ENCODE measurements around the gene FAM3C.

Gene FAM3C

GRCh38 chr7:121420976-121421375 is 24.9 kb upstream of the FAM3C start:
- DNase-seq (ENCODE audit: low read depth): no peak
- H3K4me3 ChIP-seq (ENCODE audit: low read depth, low read length): no peak overlapping the region
- TF ChIP-seq, protein P1, sequence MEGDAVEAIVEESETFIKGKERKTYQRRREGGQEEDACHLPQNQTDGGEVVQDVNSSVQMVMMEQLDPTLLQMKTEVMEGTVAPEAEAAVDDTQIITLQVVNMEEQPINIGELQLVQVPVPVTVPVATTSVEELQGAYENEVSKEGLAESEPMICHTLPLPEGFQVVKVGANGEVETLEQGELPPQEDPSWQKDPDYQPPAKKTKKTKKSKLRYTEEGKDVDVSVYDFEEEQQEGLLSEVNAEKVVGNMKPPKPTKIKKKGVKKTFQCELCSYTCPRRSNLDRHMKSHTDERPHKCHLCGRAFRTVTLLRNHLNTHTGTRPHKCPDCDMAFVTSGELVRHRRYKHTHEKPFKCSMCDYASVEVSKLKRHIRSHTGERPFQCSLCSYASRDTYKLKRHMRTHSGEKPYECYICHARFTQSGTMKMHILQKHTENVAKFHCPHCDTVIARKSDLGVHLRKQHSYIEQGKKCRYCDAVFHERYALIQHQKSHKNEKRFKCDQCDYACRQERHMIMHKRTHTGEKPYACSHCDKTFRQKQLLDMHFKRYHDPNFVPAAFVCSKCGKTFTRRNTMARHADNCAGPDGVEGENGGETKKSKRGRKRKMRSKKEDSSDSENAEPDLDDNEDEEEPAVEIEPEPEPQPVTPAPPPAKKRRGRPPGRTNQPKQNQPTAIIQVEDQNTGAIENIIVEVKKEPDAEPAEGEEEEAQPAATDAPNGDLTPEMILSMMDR (IDR thresholded peaks at IDR 0.05; ENCODE audit: low read depth, low read length, missing control alignments): no peak

DNA sequence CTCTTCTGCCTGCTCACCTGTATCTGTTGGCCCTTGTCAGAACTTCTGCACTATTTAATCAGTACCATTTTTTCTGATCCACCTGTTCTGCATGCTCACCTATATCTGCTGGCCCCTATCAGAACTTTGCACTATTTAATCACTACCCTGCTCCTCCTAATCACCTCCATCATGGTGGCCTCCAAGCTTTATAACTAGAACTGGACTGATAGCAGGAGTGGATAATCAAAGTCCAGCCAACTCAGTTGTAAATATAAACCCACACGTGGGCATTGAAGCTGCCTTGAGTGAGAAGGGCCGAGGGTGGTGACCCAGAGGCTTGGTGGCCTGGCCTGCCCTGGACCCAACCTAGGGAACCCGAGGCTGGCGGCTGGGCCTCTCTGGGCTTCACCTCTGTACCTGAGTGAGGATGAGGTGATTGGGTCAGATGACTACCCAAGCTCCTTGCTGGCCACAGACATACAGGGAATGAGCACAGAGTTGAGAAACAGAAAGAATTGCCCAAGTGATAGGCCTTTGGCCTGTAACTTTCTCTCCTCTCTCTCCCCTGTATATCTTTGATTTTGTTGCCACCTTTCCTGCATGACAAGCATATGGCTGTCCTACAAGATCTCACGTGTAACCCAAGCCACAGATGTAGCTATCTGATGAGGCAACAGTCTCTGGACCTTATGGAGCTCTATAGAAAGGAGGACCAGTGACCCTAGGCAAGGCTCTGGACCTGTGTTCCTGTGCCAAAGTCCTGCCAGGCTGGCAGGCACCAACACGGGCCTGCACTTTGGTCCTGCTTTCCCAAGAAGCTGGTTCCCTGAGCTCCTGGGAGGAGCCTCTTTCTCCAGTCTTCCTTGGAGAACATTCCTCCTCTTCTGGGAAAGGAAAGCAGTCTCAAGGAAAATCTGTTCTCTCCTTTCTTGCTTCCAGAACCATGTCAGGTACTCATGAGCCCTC is 23.4 kb upstream of the FAM3C start:
- TF ChIP-seq, protein P1 (IDR thresholded peaks at IDR 0.05; ENCODE audit: low read depth, low read length, missing control alignments): no peak
- no peak overlapping the region for H3K4me3 ChIP-seq (ENCODE audit: low read depth, low read length)
- no peak for DNase-seq (ENCODE audit: low read depth)

DNA sequence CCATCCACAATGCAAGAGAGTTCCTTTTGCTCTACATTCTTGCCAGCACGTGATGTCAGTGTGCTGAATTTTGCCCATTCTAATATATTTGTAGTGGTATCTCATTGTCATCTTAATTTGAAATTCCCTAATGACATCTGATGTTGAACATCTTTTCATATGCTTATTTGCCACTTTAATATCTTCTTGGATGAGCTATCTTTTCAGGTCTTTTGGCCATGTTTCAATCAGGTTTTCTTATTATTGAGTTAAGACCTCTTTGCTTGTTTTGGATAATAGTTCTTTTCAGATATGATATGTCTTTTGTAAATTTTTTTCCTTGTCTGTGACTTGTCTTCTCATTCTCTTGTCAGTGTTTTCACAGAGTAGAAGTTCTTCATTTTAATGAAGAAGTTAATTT is 20.4 kb upstream of the FAM3C start:
- no peak for DNase-seq (ENCODE audit: low read depth)
- H3K4me3 ChIP-seq (ENCODE audit: low read depth, low read length): no peak overlapping the region
- TF ChIP-seq, protein P1 (IDR thresholded peaks at IDR 0.05; ENCODE audit: low read depth, low read length, missing control alignments): no peak

DNA sequence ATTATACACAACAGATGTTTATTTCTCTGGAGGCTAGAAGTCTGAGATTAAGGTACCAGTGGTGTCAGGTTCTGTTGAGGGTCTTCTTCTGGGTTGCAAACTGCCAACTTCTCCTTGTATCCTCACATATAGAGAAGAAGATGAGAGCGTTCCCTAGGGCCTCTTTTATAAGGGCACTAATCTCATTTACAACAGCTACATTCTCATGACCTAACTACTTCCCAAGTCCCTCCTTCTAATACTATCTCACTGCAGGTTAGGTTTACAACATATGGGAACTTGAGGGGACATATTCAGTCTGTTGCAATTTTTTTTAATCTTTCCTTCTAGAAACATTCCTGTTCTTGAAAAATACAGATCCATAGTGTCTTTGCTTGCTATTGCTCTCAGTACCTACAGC is 18.3 kb upstream of the FAM3C start:
- no peak overlapping the region for H3K4me3 ChIP-seq (ENCODE audit: low read depth, low read length)
- TF ChIP-seq, protein P1 (IDR thresholded peaks at IDR 0.05; ENCODE audit: low read depth, low read length, missing control alignments): no peak
- no peak for DNase-seq (ENCODE audit: low read depth)

DNA sequence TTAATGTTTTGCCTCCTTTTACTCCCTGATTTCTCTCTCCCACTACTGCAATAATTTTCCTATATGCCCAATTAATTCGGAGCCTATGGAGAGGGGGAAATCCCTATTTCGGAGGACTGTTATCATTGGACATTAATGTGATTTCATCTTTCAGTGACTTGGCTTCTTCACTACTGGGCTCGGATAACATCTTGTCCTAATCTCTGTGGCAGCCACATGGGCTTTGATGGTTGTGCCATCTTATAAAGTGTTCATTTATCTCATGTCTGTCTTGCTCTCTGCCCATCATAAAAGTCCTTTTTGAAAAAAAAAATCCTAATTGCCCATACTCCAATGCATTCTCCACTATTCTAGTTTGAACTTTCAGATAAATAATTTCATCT is 15.5 kb upstream of the FAM3C start:
- TF ChIP-seq, protein P1 (IDR thresholded peaks at IDR 0.05; ENCODE audit: low read depth, low read length, missing control alignments): no peak

DNA sequence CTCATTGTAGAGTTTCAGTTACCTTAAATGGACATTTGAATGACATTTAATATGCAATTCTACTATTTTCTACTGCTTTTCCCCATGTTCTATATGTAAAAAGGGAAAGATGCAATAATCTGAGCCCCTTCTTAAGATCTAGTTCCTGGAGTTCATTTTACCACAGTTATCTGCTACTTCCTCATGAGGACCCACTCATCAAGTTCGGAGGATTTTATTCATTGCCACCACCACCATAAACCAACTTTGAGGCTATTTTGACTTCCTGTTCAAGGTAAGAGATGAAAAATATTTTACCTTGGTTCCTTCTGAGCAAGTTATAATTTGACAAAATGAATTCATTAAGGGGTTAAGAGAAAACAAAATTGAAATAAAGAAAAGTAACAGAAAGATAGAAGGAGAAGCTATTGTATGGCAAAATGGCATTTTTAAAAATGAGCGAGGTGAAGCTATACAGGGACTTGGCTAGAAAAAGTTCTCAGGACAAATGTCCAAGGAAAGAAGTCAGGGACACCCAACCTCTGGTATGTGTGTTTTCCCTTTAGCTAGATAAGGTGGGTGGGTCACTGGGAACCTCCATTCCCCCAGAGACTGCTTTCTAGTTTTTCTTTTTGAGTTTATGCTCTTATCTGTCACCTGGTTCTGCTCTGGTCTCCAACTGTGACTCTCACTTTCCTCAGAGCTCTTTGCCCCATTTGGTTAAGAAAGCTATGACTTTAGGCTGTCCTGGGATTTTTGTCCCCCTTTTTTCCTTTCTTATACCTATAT is 14.9 kb upstream of the FAM3C start:
- H3K4me3 ChIP-seq (ENCODE audit: low read depth, low read length): no peak overlapping the region
- TF ChIP-seq, protein P1 (IDR thresholded peaks at IDR 0.05; ENCODE audit: low read depth, low read length, missing control alignments): no peak
- no peak for DNase-seq (ENCODE audit: low read depth)

More for the DNA sequence above, 15.5 kb upstream of the FAM3C start:
- H3K4me3 ChIP-seq (ENCODE audit: low read depth, low read length): no peak overlapping the region
- no peak for DNase-seq (ENCODE audit: low read depth)

Data from GM12864 (cell line).